ENCODE results near the gene ZNF669. TPM values are rescaled to one million over a fixed set of nuclear protein-coding genes. Genes with fewer than 3 reads are reported as not detected.
"Not testable (repeated sequence)": the region's sequence is repeated elsewhere in the genome, so short reads cannot be mapped to it uniquely, and the experiment has no call there.

ZNF669 gene
- 1 to 10 TPM; 2.8 to 4.0 (median 4.0) TPM for polyA plus RNA-seq

DNA sequence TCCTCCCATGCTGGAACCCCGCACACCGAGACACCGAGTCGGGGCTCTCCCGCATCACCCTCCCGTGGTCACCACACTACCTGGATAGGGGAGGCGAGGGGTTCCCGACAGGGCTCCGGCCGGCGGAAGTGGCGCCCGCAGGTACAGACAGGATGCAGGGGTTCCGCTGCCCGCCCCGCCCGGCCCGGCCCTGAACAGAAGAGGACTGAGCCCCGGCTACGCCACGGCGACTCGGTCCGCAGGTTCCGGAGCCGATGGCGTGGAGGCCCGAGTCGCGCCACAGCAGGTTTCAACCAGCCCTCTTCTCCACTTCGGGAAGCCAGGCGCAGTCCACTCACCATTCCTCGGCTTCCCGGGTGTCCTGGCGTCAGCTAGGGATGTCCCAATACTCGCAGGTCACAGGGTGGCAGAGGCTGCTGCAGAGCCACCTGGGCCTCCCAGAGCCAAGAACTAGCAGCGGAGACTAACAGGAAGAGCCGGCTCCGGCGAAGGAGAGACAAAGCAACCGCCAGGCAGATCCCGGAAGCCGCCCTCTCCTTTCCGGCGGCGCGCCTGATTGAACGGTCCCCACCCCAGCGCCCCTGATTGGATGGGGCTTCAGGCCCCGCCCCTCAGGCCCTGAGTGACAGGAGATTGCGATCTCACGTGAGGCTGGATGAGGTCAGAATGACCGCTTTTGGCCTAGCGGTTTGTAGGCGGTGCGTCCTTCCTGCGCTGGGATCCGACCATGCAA is at the start of gene ZNF669:
ZNF669 (minus strand) TSS at position 498 of the 733 bp plus-strand sequence; CDS start at position 341, 157 bp downstream.
- H3K27ac ChIP-seq (ENCODE audit: low read depth, low read length): no peak within 1 kb of the TSS
- WGBS, 3 donors: 0 to 1% (median 1%) methylated on average over 55 to 58 of the region's 58 CpGs

DNA sequence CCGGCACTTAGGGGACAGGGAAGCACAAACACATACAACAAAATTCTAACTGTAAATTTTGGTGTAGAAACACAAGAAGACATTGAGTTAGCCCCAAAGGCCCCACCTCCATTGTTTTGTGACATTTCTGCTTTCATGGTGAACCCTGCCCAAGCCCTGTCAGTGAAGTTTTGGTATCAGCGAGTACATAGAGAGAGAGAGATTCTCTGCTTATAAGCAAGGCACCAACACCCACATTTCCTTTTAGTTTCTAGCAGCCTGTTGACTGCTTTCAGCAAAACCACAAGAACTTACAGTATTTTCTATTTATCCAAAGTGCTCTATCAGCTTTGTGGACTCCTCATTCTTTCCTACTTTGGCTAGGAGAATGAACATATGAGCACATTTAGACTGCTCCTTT is 43.6 kb upstream of the ZNF669 start:
- no peak overlapping the region for H3K27ac ChIP-seq (ENCODE audit: low read depth, low read length)

DNA sequence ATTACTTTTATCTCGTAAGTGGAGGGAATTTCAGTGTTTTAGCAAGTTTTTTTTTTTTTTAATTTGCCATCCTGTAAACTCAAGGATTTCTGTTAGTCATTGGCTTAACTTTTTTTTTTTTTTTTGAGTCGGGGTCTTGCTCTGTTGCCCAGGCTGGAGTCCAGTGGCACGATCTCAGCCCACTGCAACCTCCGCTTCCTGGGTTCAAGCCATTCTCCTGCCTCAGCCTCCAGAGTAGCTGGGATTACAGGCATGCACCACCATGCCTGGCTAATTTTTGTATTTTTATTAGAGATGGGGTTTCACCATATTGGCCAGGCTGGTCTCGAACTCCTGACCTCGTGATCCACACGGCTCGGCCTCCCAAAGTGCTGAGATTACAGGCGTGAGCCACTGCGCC is 43.0 kb upstream of the ZNF669 start:
- not testable (repeated sequence) for H3K27ac ChIP-seq (ENCODE audit: low read depth, low read length)
- 94 to 99% (median 96%) methylated on average over 10 of the region's 10 CpGs for WGBS, 3 donors

More for the DNA sequence above, 43.6 kb upstream of the ZNF669 start:
- WGBS, 3 donors: 98 to 100% (median 99%) methylated on average over 2 of the region's 2 CpGs

DNA sequence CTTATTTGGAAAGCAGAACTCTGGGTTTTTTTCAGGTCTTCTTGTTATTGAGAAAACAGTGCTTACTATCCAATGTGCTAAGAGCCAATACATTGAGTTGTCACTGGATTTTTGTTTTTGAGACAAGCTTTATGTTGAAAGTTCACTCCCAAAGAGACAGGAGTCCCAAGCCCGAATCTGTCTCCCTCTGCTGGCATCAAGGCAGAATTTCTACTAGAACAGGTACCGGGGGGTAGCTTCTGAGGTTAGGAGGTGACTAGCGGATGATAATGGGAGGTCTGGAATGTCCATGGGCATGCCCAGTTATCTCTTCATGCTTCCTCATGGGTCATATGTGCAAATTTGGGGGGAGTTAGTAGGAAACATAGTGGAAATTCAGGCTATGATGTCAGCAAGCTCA is 42.5 kb upstream of the ZNF669 start:
- H3K27ac ChIP-seq (ENCODE audit: low read depth, low read length): no peak overlapping the region
- WGBS, 3 donors: 99 to 100% (median 100%) methylated on average over 3 of the region's 3 CpGs

DNA sequence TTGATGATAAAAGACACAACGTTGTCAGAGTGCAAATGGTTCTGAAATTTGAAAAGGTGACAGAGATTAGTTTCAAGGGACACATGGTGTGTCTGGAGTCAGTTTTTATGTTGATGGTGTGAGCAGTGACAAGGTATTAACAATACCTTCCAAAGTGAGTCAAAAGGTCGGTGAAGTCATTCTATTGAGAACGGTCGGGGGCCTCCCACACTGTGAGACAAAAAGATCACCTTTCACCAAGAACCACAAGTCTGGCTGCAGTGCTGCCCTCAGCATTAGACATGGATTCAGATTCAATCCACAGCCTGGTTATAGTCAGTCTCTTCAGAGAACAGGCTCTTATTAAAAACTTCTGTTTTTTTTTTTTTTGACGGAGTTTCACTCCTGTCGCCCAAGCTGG is 41.1 kb upstream of the ZNF669 start:
- WGBS, 3 donors: 91 to 96% (median 96%) methylated on average over 6 of the region's 6 CpGs
- H3K27ac ChIP-seq (ENCODE audit: low read depth, low read length): no peak overlapping the region

DNA sequence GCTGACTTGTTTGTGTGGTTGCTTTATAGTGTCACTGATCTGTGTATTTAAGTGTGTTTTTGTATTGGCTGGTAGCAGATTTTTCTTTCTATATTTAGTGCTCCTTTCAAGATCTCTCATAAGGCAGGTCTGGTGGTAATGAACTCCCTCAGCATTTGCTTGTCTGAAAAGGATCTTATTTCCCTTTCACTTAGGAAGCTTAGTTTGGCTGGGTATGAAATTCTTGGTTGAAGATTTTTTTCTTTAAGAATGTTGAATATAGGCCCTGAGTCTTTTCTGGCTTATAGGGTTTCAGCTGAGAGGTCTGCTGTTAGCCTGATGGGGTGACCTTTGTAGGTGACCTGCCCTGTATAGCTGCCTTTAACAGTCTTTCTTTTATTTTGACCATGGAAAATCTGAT is 35.4 kb upstream of the ZNF669 start:
- H3K27ac ChIP-seq (ENCODE audit: low read depth, low read length): not testable (repeated sequence)

DNA sequence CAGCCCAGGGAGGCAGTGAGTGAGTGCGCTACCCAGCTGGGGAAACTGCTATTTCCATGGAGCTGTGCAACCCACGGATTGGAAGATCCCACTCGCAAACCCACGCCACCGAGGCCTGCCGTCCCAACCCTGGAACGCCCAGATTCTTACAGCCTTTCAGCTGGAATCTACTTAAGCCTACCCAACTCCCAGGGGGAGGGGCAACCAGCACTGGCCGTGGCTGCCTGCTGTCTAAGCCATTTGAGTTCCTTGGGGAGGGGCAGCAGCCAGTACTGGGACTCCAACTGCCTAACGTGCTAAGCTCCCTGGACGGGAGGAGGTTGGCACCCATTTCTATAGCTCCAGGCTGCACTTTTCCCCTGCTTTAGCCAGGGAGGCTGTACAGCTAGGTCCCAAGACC is 27.1 kb upstream of the ZNF669 start:
- H3K27ac ChIP-seq (ENCODE audit: low read depth, low read length): no peak overlapping the region
- WGBS, 3 donors: 97 to 98% (median 97%) methylated on average over 10 of the region's 10 CpGs

DNA sequence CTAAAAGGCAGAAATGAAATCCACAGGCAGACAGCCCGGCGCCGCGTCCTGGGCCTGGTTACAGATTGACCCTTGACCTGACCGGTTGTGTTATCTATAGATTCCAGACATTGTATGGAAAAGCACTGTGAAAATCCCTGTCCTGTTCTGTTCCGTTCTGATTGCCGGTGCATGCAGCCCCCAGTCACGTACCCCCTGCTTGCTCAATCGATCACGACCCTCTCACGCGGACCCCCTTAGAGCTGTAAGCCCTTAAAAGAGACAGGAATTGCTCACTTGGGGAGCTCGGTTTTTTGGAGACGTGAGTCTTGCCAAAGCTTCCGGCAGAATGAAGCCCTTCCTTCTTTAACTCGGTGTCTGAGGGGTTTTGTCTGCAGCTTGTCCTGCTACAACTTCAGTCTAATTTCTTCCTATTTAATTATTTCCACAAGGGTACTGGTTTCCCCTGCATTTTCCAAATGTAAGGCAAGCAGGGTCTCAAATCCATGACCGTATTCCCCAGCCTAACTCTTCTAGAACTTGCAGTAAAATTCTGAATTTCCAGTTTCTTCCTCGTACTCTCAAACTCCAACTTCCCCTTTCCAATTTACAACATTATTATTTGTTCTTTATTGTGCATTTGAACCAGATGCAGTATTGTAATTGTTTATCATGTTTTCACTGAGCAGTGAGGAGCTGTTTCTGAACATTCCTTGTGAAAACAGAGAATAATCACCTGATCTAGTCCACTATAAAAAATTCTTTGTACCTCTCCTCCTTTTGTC is 23.5 kb upstream of the ZNF669 start:
- H3K27ac ChIP-seq (ENCODE audit: low read depth, low read length): not testable (repeated sequence)
- WGBS, 3 donors: 44 to 79% (median 70%) methylated on average over 12 to 13 of the region's 18 CpGs

DNA sequence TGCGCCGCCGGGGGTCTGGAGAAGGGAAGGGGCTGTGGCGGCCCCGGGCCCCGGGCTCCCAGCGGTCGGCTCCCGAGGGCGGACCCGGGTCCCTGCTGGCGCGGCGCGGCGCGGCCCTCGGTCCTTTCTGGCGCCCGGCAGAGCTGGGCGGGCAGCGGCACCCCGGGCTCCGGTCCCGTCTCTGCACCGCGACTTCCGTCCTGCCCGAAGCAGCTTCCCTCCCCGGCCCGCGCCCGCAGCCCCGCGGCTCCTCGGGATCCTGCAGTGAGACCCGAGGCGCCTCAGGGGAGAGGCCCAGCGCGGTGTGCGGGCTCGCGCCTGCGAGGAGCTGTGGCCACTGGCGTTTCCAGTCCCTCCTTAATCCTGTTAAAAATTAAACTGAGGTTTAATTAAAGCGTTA is 22.4 kb upstream of the ZNF669 start:
- not testable (repeated sequence) for H3K27ac ChIP-seq (ENCODE audit: low read depth, low read length)
- WGBS, 3 donors: no CpG with 5 or more reads among the region's 46 CpGs

DNA sequence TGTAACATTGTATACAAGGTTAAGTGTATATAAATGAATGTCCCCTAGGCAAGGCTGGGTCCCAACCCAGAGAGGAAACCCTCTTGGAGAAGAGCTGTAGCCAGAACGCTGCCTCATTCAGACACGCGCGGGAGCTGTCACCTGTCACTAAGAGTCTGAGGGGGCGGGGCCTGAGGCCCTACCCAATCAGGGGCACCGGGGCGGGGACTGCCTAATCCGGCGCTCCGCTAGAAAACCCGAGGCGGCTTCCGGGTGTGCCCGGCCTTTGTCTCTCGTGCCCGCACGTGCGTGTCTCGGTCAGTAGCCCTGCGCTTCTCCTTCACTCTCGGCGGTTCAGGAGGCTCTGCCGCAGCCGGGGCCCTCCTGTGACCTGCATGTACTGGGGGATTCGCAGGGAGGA is 22.0 kb upstream of the ZNF669 start:
- no CpG with 5 or more reads among the region's 25 CpGs for WGBS, 3 donors
- not testable (repeated sequence) for H3K27ac ChIP-seq (ENCODE audit: low read depth, low read length)

DNA sequence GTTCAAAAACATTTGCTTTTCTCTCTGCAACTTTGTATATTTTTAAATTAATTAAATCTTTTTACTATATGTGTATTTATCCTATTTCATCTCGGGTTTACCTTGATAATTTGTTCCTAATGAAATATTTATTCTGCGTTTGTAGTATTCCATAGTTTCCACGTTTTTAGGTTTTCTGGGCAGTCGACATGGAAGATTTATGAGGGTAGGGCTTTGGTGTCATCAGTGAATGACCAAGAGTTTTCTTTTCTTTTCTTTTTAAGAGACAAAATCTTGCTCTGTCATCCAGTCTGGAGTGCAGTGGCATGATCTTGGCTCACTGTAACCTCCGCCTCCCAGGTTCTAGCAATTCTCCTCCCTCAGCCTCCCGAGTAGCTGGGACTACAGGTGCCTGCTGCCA is 17.2 kb upstream of the ZNF669 start:
- no peak overlapping the region for H3K27ac ChIP-seq (ENCODE audit: low read depth, low read length)
- 71 to 79% (median 73%) methylated on average over 6 of the region's 6 CpGs for WGBS, 3 donors

DNA sequence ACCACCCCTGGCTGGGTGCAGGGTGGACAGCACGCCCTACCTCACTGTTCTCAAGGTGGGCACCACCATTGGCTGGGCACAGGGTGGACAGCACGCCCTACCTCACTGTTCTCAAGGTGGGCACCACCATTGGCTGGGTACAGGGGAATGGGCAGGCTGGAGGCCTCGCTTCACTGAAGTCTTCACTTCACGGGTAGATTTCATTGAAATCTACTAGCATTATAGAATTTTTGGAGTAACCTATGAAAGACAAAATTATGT is 16.2 kb upstream of the ZNF669 start:
- WGBS, 3 donors: 82 to 92% (median 92%) methylated on average over 4 of the region's 4 CpGs
- H3K27ac ChIP-seq (ENCODE audit: low read depth, low read length): not testable (repeated sequence)

DNA sequence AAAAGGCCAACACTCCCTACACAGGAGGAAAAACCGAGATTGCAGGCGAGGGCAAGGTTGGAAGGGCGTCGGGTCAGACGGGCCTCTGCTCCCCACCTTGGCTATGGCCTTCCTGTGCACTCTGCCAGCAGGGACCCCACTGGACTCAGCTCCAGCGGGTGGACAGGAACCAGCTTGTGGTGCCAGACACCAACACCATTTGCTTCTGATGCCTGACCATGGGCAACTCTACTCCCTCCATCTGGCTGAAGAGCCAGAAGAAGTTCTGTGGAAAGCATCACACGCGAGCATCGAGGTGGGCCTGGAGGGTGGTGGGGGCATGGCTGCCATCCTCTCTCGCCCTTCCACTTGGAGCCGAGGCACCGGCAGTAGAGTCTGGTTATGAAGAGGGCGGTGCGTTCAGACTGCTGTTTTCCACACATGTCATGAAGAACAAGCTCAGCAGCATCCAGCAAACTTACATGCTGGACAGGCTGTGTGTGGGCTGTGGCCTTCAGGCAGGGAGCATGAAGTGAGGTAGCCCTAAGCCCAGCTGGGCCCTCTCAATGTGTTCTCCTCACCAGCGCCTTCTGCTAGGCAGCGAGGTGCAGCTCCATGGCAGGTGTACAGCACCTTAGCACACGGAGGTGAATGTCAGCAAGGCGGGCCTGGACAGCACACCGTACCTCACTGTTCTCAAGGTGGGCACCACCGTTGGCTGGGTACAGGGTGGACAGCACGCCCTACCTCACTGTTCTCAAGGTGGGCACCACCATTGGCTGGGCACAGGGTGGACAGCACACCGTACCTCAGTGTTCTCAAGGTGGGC is 15.6 kb upstream of the ZNF669 start:
- WGBS, 3 donors: 93 to 96% (median 94%) methylated on average over 22 of the region's 22 CpGs
- no peak overlapping the region for H3K27ac ChIP-seq (ENCODE audit: low read depth, low read length)

DNA sequence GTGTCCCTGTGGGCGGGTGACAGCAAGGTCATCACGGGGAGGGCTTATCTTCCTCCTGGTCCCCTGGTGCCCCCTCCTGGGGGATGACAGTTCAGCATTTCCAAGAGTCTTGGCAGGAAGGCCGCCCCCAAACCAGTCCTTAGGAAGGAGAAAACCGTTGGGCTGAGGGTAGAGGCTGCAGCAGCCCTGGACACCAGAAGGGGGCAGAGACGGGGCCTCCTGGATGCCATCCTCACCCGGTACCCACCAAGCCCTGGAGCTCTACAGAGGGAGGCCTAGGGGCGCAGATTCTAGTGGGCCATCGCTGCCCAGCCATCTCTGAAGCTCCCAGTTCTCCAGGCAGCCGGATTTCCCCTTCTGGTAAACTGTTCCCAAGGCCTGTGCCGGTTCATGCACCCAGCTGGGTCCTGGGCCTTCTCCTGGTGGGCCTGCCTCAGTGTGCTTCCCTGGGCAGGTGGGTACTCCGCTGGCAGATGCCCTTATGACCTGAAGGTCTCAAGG is 14.8 kb upstream of the ZNF669 start:
- 64 to 77% (median 67%) methylated on average over 8 to 11 of the region's 11 CpGs for WGBS, 3 donors
- H3K27ac ChIP-seq (ENCODE audit: low read depth, low read length): no peak overlapping the region

DNA sequence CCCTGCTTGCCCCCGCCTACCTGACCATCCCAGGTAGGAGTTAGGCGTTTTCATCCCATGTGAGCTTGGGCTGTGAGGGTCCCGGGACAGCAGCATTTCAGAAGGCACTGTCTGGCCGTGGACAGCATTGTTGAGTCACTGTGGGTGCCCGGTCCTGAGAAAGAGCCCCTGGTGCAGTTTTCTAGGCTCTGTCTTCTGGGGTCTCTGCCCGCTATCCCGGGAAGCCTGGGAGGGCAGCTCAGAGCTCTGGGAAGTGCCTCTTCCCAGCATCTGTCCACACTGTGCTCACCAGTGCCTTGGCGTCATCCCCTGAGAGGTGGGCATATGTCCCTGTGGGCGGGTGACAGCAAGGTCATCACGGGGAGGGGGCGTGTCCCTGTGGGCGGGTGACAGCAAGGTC is 11.4 kb upstream of the ZNF669 start:
- WGBS, 3 donors: 65 to 90% (median 89%) methylated on average over 9 to 12 of the region's 12 CpGs
- H3K27ac ChIP-seq (ENCODE audit: low read depth, low read length): no peak overlapping the region

DNA sequence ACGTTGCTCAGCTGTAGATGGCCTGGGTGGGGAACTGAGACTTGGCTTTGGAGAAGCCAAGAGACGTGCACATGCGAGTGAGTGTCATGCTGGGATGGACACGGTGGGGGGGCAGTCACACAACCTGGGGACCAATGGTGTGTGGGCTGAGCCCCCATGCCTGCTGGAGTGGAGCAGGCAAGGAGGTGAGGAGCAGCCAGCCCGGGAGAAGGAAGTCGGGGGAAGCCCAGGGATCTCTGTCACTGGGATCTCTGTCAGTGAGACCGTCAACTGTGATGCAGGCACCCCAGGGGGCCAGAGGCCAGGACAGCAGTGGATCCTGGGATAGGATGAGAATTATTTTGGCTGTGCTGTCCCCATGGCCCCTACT is 11.0 kb upstream of the ZNF669 start:
- 63 to 75% (median 74%) methylated on average over 7 of the region's 7 CpGs for WGBS, 3 donors
- H3K27ac ChIP-seq (ENCODE audit: low read depth, low read length): no peak overlapping the region

DNA sequence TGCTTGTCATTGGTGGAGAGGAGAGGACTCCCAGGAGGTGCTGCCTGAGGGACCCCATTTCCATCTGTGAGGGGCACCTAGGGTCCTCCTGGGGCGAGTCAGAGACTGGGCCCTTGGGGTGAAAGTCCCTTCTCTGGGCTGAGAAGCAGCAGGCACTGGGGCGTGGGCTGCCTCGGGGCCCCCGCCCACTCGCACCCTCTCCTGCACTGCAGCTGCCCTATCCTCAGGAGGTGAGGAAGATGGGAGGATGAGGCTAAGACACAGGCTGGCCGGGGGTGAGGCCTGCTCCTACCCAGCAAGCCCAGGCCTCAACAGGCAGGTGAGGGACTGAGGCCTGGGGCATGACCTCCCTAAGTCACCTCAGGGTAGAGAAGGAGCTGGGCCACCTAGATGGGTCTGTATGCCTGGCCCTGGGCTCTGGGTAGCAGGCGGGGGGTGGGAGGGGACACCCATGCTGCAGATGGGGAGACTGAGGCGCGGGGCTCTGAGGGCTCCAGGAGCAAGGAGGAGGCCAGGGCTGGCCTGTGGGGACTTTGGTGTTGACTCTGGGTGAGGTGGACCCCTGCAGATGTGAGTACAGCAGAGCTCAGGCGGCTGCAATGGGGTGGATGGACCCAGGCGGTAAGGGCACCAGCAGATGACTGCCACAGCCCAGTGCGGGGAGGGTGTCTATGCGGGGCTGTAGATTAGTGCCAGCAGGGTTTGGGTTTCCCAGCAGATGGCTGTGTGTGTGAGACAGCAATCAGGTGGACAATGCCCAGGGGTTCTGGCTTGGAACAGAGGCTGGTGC is 10.4 kb upstream of the ZNF669 start:
- WGBS, 3 donors: 91 to 93% (median 93%) methylated on average over 13 of the region's 13 CpGs
- H3K27ac ChIP-seq (ENCODE audit: low read depth, low read length): no peak overlapping the region

DNA sequence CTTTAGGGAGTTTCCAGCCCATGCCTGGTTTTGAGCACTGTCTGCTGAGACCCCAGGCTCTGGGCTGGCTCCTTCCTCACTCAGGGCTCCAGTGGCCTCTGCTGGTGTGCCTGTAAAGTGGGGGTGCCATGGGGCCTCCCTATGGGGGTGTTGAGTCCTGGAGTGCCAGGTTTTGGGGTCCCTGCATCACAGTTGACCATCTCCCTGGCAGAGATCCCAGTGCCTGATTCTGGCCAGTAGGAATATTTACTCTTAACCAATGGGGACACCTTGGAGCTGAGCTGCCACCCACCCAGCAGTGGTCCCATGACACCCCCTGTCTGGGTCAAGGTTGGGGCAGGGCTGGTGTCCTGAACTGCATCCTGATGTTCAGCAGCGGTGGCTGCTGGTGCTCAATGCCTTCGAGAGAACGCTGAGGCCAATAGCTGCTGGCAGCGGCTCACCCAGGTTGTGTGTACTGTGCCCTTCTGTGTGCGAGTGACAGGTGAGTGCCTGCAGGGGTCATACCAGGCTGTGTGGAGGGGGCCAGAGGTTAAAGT is 9.6 kb upstream of the ZNF669 start:
- no peak overlapping the region for H3K27ac ChIP-seq (ENCODE audit: low read depth, low read length)
- 79 to 95% (median 94%) methylated on average over 5 of the region's 5 CpGs for WGBS, 3 donors

Measured in adipose tissue (tissue), 3 donors.